HG03457 (cell line): ENCODE measurements around the gene SENP1.

ENCODE experiments used
- ATAC-seq: cut with Tn5 transposase; IDR thresholded peaks from one replicate; pipeline ENCODE4 v1.9.1; 2021; ENCODE audit warnings: moderate number of reproducible peaks; ENCODE audit not compliant: unreplicated experiment

SENP1 gene

DNA sequence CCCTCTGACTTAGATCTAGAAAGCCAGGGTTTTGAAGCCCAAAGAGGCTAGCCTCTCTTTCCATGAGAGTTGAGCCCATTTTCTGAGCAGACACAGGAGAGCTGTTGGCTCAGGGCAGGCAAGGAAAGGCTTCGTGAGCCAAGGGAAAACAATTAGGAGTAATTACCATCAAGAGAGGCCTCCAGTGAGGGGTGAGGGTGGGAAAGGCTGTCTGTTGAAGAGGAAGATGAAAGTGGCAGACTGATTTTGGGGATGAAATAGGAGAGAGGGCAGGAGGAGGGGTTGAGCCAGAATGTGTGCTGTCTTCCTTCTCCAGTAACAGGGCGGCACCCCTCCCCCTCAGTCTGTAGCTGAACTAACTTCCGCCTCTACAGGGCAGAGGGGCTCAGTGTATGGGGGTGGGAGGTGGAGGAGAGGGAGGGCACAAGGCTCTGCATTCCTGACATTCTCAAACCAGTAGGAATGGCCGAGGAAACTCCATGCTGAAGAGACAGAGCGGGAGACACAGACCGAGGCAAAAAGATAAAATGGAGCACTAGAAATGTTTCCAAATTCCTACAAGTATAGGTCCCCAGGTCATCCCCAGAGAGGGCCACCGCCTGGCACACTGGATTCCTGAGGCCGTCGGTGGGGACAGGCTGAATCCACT, 68.5 kb downstream of the SENP1 start:
- ATAC-seq = no peak

DNA sequence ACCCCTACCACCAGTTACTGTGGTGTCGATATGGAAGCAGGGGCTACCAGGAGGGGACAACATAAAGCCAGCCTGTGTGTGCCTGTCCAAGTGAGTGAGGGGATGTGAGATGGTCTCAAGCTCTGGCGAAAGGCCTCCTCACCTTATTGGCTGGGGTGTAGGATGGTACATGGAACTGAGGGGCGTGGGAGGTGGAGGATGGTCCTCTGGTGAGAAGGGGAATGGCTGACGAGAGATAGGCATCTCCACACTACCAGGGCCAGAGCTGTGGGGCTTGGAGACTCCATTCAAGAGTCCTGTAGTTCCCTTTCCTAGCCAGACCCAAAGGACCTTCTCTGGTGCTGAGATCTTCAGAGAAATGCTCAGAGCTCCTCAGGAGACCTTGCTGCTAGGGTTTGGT, 69.1 kb downstream of the SENP1 start:
- no peak for ATAC-seq

- ATAC-seq = no peak
Measured at GRCh38 chr12:48034835-48035805, 70.8 kb downstream of the SENP1 start.

DNA sequence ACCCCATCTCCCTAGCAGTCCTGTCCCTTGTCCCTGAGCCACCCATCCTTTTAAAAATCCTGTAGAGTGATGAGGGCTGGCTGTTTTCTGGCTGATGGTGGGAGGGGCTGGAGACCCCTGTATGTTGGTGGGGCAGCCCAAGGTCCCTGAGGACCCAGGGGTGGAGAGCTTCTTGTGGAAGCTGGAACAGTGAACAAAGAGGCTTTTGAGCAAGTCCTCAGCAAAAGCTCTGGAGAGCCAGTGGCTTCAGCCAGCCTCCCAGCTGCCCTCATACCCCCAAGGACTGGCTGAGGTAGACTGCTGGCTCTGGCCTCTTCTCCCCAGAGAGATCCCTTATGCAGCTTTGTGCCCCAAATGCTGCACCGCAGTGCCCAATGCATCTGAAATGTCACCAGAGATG, 72.4 kb downstream of the SENP1 start:
- ATAC-seq = no peak

GRCh38 chr12:48032597-48032996, 73.3 kb downstream of the SENP1 start:
- ATAC-seq = no peak

- ATAC-seq = no peak
Measured at GRCh38 chr12:48031135-48031960, 74.5 kb downstream of the SENP1 start.

DNA sequence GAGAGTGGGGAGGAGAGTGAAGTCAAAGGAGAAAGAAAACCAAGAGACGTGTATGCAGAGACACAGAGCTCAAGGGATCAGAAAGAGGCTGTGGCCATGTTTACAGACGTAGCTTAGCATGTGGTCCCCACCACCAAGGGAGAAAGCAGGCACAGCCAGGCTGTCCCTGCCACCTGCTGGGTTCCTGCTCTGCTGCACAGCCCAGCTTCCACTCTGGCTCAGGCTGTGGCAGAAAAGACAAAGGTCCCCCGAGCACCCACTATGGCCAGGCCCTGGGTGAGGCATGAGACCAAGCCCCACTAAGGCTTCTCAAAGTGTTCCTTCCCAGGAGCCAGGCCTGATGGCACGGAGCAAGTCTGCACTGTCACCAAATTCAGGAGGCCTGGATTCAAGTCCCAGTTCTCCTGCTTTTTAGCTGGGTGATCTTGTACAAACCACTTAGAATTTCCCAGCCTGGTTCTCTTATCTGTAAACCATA, 75.7 kb downstream of the SENP1 start:
- ATAC-seq = no peak

GRCh38 chr12:48029491-48030172, 76.2 kb downstream of the SENP1 start:
- ATAC-seq = no peak

GRCh38 chr12:48028541-48029431, 77.1 kb downstream of the SENP1 start:
- no peak for ATAC-seq

DNA sequence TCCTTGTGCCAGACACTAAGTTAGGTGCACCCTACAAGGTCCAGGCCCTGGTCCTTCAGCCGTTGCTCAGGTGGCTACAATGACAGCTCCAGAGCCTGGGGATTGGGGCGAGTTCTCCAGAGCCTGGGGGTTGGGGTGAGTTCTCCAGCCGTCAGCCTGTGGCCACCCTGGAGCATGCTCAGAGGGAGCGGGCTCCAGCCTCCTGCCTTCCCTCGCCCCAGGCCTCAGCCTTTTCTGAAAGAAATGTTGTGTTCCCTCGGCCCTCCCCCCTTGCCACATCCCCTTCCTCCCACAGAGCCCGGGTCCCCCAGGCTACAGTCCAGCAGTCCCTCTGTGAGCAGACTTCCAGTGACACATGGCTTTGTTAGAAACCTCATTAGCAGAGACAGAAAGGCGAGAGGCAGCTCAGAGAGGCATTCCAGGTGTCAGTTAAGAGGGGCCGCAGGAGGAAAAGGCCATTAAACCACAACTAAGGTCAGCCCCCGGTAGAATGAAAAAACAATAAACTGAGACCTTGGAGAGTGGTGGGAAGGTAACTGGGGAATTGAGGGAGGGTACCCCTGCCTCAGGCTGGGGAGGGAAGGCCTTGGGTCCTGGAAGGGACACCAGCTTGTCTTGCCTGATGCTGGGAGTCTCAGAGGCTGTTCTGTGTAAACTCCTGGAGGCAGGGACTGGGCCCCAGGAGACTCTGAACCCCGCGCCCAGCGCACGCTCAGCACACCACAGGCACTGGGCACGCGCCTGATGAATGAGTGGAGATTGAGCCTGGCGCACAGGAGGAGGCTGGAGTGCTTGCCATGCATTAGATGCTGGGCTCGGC, 78.5 kb downstream of the SENP1 start:
- ATAC-seq = no peak

DNA sequence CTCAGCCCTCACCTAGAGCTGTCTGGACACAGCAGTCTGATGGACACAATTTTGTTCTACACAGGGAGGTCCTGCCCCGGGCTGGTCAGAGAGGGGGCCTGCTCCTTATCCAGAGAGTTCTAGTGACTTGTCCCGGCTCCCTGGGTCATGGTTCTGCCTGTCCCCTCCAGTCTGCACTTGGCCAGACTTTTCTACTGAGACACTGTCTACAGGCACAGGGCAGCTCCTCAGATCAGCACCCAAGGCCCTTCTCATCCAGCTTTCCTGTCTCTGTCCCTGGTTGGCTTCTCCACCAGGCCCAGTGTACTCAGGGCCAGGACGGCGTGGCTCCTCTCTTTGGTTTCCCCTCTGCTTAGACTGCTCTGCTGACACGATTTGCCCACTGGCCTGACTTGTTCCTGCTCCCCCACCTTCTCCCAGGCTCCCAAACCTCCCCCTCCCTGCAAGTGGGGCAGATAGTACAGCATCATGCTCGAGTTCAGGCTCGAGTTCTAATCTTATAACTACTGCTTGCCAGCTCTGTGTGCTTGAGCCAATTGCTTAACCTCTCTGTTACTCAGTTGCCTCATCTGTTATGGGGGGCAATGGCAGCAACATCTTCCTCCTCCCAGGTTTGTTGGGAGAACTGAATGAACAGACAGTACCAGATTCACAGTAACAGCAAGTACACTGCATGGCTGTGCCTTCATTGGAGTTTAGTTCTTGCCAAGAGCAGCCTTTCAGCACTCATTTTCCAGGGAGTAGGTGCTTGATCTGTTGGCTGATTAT, 79.6 kb downstream of the SENP1 start:
- ATAC-seq = no peak

DNA sequence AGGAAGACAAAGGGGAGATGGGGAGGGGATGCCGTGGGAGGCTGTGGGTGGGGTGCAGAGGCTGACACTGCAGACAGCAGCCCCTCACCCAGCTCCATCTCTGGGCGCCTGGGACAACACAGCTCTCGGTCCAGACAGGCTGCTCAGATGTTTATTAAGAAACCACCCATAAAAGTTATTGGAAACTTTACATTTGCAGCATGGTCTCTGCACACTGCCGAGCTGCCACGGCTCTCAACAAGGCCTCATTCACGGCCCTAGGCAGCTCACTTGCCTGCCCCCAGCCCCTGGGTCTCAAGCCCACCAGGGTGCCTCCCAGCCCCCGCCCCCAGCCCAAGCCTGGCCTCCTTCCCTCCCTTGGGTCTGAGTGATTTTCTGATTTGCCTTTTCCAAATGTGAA, 80.6 kb downstream of the SENP1 start:
- no peak for ATAC-seq

GRCh38 chr12:48024735-48025134, 81.1 kb downstream of the SENP1 start:
- ATAC-seq = no peak

- ATAC-seq = no peak
Measured at GRCh38 chr12:48023386-48023785, 82.5 kb downstream of the SENP1 start.

- ATAC-seq = no peak
Measured at GRCh38 chr12:48022676-48023385, 83.0 kb downstream of the SENP1 start.

GRCh38 chr12:48022180-48022521, 83.7 kb downstream of the SENP1 start:
- no peak for ATAC-seq

DNA sequence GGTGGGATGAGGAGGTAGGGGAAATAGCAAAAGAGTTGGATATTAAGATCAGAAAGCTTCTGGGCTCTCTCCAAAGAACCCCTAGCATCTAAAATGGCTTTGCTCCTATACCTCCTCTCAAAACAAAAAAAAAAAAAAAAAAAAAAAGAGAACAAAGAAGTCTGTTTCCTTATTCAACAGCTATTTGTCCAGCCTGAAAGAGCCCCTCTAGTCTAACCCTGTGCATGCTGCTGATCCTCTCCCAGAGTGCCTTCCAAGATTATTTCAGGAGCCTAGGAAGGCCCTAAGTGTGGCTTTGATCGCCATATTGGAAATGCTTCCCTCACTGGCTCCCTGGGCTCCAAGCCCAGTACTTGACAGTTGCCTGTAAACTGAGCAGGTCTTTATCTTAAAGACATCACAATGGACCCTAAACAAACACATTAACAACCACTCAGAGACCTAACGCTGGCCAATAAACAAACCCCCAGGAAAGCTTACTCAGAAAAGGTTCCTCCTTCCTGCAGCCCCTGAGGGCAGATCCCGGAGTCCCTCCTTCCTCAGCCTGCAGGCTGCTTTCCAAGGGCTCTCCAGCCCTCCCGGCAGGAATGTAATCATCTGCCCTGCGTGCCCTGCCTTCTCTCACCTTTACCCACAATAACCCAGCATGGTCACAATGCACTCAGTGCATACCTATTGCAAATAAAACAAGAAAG, 84.2 kb downstream of the SENP1 start:
- no peak for ATAC-seq
